Activated naive CD4-positive, alpha-beta T cell treated with anti-CD3 and anti-CD28 coated beads, Interleukin-2, amount 10 ng/mL, durations not matched to agents 7 days and 5 days (primary cell): ENCODE measurements around the gene SH2D2A.

Experiments
- CTCF ChIA-PET: fragments of 350-600 bp; sonication (Branson Sonifier 250); formaldehyde crosslinking; loops from one replicate; lab custom pipeline; 2021; ENCODE audit warnings: antibody characterized with exemption; lab: Charles Lee
- DNase-seq: peaks from one replicate; pipeline ENCODE4 v3.0.0-alpha.2; 2020
- H3K27ac Mint-ChIP-seq: one replicate; pipeline ENCODE4 v1.8.0; 2021; ENCODE audit warnings: mild to moderate bottlenecking, moderate library complexity, mixed read lengths
- H3K27me3 Mint-ChIP-seq: one replicate; pipeline ENCODE4 v1.8.0; 2021; ENCODE audit warnings: mild to moderate bottlenecking, mixed read lengths
- H3K36me3 Mint-ChIP-seq: one replicate; pipeline ENCODE4 v1.8.0; 2021; ENCODE audit warnings: mixed read lengths
- H3K4me1 Mint-ChIP-seq: one replicate; pipeline ENCODE4 v1.8.0; 2021; ENCODE audit warnings: mixed read lengths
- H3K4me3 Mint-ChIP-seq: one replicate; pipeline ENCODE4 v1.8.0; 2021; ENCODE audit warnings: mild to moderate bottlenecking, moderate library complexity, mixed read lengths
- H3K9me3 Mint-ChIP-seq: one replicate; pipeline ENCODE4 v1.8.0; 2021; ENCODE audit warnings: mixed read lengths

SH2D2A gene

DNA sequence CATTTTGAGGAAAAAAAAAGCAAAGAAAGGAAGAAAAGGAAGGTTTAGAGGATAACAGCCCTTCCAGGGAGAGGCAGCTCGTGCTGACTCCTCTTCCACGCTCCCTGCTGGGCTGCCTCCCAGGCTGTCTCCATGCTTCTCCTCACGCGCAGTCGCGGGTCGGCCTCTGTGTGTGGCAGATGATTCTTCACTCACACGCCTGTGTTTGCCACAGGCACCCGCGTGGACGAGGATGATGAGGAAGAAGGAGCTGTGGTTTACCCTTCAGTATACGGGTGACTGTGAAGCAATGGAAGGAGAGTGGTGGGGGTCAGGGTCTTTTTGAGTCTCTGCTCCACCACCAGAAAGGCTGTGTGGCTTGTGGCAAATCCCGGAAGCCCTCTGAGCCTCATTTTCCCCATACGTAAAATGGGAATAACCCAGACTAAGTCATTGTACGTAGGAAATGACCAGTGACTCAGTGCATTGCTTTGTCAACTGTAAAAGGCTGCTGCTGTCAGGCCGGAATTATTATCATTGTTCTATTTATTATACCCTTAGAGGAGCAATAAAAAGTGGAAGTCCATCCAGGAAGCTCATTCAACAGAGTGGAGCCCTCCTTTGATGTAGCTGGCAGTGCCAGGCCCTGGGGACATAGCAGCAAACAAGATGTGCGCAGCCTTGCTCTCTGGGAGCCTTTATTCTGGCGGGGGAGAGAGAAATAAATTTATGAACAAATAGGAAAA is 11.9 kb upstream of the SH2D2A start:
- H3K4me1 Mint-ChIP-seq = peaks cover under 1% of the 10 kb centered on the region
- CTCF ChIA-PET = interaction anchor here (1.0 to 1.7 kb wide), 2 partner anchors 10 to 27 kb away, joined by 4 to 11 read pairs; no protein-coding TSS in a partner anchor
- H3K27ac Mint-ChIP-seq = no peak overlapping the region
- H3K9me3 Mint-ChIP-seq = no peaks in the 10 kb centered on the region
- peaks cover 66% of the 10 kb centered on the region for H3K27me3 Mint-ChIP-seq
- H3K4me3 Mint-ChIP-seq = no peak overlapping the region
- no peak for DNase-seq
- no peaks in the 10 kb centered on the region for H3K36me3 Mint-ChIP-seq

DNA sequence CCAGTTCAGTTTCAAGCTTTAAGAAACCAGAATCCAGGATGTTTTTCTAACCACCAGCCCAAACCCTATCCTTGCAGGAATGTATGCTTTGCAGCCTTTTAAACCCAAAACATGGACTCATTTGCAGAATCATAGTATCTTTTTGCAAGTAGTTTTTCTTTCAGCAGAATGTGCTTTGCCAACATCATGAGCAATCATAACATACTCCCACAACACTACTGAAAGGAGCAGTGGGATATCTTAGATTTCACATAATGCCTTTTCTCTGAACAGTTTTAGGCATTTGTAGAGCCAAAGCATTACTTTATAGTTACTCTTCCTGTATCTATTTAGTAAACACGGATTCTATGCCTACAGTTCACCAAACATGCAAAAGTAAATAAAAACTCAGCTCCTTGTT is 10.0 kb upstream of the SH2D2A start:
- no peaks in the 10 kb centered on the region for H3K9me3 Mint-ChIP-seq
- no peak for DNase-seq
- peaks cover 8% of the 10 kb centered on the region for H3K4me1 Mint-ChIP-seq
- peaks cover 65% of the 10 kb centered on the region for H3K27me3 Mint-ChIP-seq
- H3K36me3 Mint-ChIP-seq = no peaks in the 10 kb centered on the region
- CTCF ChIA-PET = interaction anchor here (0.8 to 3.1 kb wide), 5 partner anchors 12 to 138 kb away, joined by 3 to 20 read pairs (median 3); partner anchors contain the start of gene NTRK1
- H3K27ac Mint-ChIP-seq = no peak overlapping the region
- H3K4me3 Mint-ChIP-seq = no peak overlapping the region

DNA sequence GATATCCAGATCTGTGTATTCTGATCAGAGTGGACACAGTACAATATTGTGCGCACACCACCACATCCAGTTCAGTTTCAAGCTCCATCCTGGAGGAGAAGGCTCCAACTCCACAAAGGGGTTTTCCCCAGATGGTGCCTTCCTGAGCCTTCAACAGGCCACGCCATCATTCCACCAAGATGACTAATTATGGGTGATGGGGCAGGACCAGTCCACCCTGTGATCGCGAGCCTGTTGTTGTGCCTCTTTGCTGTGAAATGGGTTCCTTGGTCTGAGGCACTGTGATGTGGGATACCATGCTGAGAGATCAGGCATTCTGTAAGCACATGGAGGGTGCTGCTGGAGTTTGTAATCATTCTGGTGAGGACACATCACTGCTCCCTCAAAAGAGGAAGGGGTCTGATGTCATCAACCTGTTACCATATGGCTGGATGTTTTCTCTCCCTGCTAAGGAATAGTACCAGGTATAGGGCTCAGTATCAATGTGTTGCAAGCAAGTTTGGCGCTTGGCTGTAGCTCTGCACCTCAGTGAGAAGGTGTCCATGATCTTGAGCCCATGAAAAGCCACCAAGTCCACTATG is 6.7 kb upstream of the SH2D2A start:
- Mint-ChIP-seq H3K4me3 (no peak overlapping the region), H3K4me1 (peaks cover 18% of the 10 kb centered on the region), H3K27me3 (peaks cover 51% of the 10 kb centered on the region), H3K9me3 (no peaks in the 10 kb centered on the region), H3K36me3 (peaks cover 3% of the 10 kb centered on the region), H3K27ac (no peak overlapping the region)
- CTCF ChIA-PET = interaction anchor here (1.0 to 3.8 kb wide), 3 partner anchors 9 to 25 kb away, joined by 3 to 20 read pairs (median 3); no protein-coding TSS in a partner anchor
- DNase-seq = no peak

DNA sequence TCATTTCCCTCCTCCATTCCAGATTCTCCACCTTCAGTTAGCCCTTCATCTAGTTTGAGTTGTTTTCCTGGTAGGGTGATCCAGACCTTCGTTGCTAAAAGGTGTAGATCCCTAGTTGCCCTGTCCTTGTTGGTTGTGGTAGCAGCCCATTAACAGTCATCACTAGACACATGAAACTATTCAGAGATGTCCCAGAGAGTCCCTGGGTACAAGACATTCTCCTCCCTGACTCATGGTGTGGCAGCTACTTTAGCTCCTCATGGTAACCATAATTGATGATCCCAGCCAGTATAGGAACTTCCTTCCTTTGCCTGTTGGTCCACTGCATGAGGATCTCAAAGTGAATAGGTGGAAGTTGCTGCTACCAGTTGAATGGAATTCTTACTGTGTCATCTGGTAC is 6.0 kb upstream of the SH2D2A start:
- Mint-ChIP-seq H3K4me3 (no peak overlapping the region), H3K27me3 (peaks cover 48% of the 10 kb centered on the region), H3K36me3 (peaks cover 3% of the 10 kb centered on the region), H3K9me3 (no peaks in the 10 kb centered on the region), H3K27ac (no peak overlapping the region), H3K4me1 (peaks cover 22% of the 10 kb centered on the region)
- CTCF ChIA-PET = interaction anchor here (1.0 to 3.8 kb wide), 4 partner anchors 14 to 37 kb away, joined by 3 to 20 read pairs (median 5); partner anchors contain the start of gene NTRK1
- DNase-seq = no peak

DNA sequence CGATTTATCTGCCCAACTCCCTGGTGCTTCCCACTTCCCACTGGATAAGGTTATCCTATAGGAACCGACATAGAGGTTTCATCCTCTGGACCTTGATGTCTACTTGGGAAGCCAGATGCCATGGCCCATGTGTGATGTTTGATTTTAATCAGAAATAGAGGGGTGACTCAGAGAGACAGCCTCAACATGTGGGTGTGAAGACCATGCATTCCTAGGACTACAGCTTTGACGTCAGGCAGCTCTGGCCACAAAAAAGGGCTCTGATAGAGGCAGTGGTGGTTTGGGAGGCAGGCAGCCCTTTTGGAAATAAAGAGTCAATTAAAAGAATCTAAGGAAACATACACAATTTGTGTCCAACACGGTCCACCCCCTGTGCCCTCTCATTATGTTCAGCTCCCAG is 5.2 kb upstream of the SH2D2A start:
- H3K27ac Mint-ChIP-seq = no peak overlapping the region

DNA sequence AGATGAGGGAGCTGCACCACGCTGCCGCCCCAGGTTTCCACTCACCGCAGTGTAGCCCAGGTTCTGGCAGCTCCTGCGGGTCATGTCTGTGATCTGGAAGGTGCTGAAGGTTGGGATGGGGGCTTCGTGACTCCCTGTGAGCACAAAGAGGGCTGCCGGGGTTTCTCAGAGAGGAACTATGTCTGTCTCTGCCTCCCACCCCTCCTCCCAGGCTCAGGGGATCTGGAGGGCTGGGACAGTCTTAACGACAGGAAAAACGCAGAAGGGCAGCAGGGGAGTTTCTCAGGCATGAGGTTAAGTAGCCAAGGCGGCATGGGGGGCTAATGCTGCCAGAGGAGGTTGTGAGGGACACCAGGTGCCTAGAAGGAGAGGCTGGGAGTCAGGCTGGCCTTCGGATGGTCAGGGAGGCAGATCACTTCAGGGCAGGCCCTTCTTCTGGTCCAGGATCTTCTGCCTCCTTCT is 656 bp downstream of the SH2D2A start:
- Mint-ChIP-seq H3K27ac (peak overlapping the region; percentile 100), H3K4me1 (peaks cover 73% of the 10 kb centered on the region), H3K27me3 (peaks cover 19% of the 10 kb centered on the region), H3K36me3 (peaks cover 49% of the 10 kb centered on the region), H3K4me3 (peak overlapping the region; percentile 93), H3K9me3 (no peaks in the 10 kb centered on the region)
- CTCF ChIA-PET = interaction anchor here (0.8 to 5.7 kb wide), 8 partner anchors 13 to 158 kb away, joined by 3 to 58 read pairs (median 4); partner anchors contain the start of gene NTRK1
- DNase-seq = peak; percentile 34

More for the DNA sequence above, 5.2 kb upstream of the SH2D2A start:
- no peak for DNase-seq
- Mint-ChIP-seq H3K27me3 (peaks cover 51% of the 10 kb centered on the region), H3K9me3 (no peaks in the 10 kb centered on the region), H3K4me3 (no peak overlapping the region), H3K36me3 (peaks cover 3% of the 10 kb centered on the region), H3K4me1 (peaks cover 29% of the 10 kb centered on the region)
- CTCF ChIA-PET = interaction anchor here (0.7 to 3.8 kb wide), 6 partner anchors 8 to 95 kb away, joined by 3 to 20 read pairs (median 3); partner anchors contain the start of gene NTRK1

DNA sequence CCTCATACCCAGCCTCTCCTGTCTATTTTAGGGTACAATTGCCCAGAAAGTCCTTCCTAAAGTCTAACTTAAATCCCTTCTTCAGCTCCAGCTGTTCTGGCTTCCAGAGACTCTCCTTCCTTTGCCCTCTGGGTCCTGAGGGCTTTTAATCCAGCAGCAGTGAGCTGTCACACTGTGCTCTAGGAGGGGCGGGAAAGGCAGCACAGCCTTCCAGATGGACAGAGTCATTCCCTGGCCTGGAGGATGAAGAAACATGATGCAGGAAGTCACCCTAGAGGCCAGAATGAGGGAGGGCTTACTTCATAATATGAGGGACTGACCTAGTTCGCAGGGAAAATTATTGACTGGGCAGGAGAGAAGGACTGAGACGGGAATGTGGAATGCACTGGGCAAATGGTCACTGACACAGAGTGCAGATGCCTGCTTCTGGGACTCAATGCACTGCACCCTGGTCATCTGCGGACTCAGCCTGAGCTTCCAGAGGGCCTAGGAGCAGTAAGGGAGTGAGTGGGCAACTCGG is 1.3 kb downstream of the SH2D2A start:
- Mint-ChIP-seq H3K27me3 (peaks cover 13% of the 10 kb centered on the region), H3K4me1 (peaks cover 73% of the 10 kb centered on the region), H3K4me3 (peak overlapping the region; percentile 93), H3K27ac (peak overlapping the region; percentile 100), H3K9me3 (no peaks in the 10 kb centered on the region), H3K36me3 (peaks cover 54% of the 10 kb centered on the region)
- CTCF ChIA-PET = interaction anchor here (1.3 to 5.7 kb wide), 6 partner anchors 14 to 89 kb away, joined by 3 to 58 read pairs (median 6); partner anchors contain the start of gene NTRK1
- DNase-seq = no peak

DNA sequence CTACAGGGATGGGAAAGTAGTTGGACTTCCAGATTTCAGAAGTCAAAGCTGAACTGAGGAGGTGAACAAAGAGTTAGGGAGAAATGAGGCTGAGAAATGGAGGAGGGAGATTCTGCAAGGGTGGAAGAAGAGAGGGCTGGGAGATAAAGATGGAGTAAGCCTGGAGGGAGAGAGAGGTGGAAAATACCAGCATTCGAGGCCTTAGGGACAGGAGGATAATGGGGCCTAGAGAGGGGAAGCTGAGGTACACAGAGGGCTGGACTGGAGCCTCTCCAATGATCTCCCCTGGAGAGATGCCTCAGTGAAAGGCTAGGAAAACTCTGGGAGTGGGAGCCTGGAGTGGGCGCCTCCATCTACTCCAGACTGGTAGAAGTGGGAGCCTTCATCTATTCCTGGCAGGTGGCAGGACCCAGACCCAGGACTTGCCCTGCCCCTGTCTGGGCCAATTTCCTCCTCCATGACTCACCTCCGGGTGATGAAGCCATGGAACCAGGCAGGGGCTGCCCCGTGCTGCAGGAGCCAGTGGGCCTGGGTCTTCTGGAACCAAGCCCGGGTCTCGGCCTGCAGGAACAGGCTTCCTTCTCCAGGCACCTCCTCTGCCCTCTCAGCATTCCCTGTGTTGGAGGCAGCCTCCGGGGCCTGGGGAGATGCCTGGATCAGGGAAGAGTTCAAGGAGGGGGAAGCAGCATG is 1.9 kb downstream of the SH2D2A start:
- H3K27me3 Mint-ChIP-seq = peaks cover 7% of the 10 kb centered on the region
- CTCF ChIA-PET = interaction anchor here (0.8 to 5.7 kb wide), 13 partner anchors 7 to 89 kb away, joined by 3 to 58 read pairs (median 5); partner anchors contain the start of gene NTRK1
- DNase-seq = no peak
- peak overlapping the region; percentile 100 for H3K27ac Mint-ChIP-seq
- peaks cover 56% of the 10 kb centered on the region for H3K36me3 Mint-ChIP-seq
- H3K4me1 Mint-ChIP-seq = peaks cover 78% of the 10 kb centered on the region
- peak overlapping the region; percentile 93 for H3K4me3 Mint-ChIP-seq
- no peaks in the 10 kb centered on the region for H3K9me3 Mint-ChIP-seq

DNA sequence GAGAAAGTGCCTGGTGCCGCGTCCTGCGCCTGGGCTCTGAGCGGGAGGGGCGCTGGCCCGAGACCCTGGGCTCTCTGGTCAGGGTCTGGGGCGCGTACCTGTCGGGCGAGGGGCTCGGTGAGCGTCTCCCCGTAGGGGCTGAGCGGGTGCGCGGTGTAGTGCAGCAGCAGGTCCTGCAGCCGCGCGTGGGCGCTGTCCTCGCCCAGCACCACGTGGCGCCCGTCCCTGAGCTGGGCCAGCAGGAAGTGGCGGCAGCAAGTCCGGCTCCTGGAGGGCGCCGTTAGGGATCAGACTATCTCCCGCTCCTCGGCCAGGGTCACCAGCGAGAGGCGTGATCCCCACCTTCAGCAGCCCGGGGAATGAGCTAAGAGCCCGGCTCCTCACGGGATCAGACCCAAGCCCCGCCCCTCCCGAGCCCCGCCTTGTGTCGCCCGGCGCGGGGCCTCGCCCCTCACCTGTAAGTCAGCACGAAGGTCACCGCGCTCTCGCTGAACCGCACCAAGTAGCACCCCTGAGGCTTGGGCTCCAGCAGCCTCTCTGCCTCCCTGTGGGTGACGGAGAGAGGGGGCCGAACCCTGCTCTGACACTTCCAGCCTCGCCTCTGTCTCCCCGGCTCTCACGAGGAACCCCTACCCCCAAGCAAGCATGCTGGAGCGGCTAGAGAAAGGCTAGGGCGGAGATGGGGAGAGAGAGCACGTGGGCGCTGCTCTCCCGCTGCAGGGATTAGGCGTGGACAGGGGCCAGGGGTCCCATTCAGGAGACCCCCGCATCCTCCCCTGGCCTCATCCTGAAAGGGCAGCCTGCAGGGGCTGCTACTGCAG is 2.7 kb downstream of the SH2D2A start:
- Mint-ChIP-seq H3K36me3 (peaks cover 55% of the 10 kb centered on the region), H3K27me3 (peaks cover 5% of the 10 kb centered on the region), H3K4me3 (peak overlapping the region; percentile 93), H3K9me3 (no peaks in the 10 kb centered on the region), H3K4me1 (peaks cover 84% of the 10 kb centered on the region), H3K27ac (peak overlapping the region; percentile 100)
- peak; percentile 84 for DNase-seq
- CTCF ChIA-PET = interaction anchor here (0.7 to 5.7 kb wide), 14 partner anchors 8 to 88 kb away, joined by 3 to 58 read pairs (median 4); partner anchors contain the start of gene NTRK1

DNA sequence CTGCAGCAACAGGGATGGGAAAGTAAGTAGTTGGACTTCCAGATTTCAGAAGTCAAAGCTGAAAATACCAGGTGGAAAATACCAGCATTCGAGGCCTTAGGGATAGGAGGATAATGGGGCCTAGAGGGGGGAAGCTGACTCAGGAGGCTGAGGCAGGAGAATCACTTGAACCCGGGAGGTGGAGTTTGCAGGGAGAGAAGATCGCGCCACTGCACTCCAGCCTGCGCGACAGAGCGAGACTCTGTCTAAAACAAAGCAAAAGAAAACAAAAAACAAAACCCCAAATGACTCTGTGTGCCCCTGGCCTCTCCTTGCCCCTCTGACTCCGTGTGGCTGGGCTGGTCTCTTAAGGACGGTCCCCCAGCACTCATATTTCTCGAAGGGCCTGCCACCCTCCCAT is 3.4 kb downstream of the SH2D2A start:
- H3K9me3 Mint-ChIP-seq = no peaks in the 10 kb centered on the region
- H3K4me1 Mint-ChIP-seq = peaks cover 88% of the 10 kb centered on the region
- peaks cover 59% of the 10 kb centered on the region for H3K36me3 Mint-ChIP-seq
- DNase-seq = no peak
- H3K4me3 Mint-ChIP-seq = peak overlapping the region; percentile 93
- peak overlapping the region; percentile 100 for H3K27ac Mint-ChIP-seq
- peaks cover 5% of the 10 kb centered on the region for H3K27me3 Mint-ChIP-seq
- CTCF ChIA-PET = interaction anchor here (0.8 to 5.7 kb wide), 13 partner anchors 14 to 87 kb away, joined by 3 to 58 read pairs (median 4); partner anchors contain the start of gene NTRK1

DNA sequence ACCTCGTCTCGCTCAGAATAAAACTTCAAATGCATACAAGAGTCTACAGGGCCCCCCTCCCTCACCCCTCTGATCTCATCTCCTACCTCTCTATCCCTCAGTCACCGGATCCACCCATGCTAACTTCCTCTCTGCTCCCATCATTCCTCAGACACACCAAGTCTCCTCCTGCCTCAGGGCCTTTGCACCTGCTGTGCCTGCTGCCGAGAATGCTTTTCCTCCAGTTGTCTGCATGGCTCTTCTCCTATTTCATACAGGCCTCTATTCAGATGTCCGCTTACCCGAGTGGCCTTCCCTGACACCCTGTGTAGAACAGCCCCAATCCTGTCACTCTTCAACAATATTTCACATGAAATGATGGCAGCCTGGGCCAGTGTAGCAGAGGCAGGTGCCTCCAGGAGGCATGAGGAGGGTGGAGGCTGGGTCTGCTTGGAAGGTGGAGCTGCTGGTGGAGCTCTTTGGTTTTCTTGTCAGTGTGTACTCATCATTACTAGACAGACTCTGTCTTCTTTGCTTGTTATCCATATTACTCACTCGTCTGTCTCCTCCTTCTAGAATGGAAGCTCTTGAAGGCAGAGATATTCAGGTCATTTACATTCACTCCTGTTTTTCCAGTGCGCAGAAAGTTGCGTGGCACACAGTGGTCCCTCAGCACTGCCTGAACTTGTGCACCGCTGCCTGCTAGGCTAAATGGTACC is 4.2 kb downstream of the SH2D2A start:
- CTCF ChIA-PET = interaction anchor here (0.7 to 5.7 kb wide), 8 partner anchors 16 to 86 kb away, joined by 3 to 58 read pairs (median 4); partner anchors contain the start of gene NTRK1
- Mint-ChIP-seq H3K9me3 (no peaks in the 10 kb centered on the region), H3K27ac (peak overlapping the region; percentile 100), H3K36me3 (peaks cover 67% of the 10 kb centered on the region), H3K4me1 (peaks cover 92% of the 10 kb centered on the region), H3K4me3 (peak overlapping the region; percentile 93), H3K27me3 (peaks cover 5% of the 10 kb centered on the region)
- DNase-seq = no peak

DNA sequence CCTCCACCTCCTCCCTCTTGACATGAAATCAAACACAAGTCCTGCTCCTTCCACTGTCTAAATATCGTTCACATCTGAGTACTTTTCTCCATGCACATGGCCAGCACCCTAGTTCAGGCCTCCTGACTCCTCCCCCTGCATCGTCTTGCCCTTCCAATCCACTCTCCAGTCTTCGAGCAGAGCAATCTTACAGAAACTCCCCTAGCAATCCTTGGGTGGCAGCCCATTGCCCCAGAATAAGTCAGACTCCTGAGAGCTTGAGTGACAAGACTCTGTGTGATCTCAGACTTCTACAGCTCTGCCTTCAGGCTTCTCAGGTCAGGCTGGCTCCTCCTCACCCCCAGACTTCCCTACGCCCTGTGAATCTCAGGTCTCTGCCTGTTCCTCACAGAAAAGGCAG is 5.5 kb downstream of the SH2D2A start:
- Mint-ChIP-seq H3K9me3 (no peaks in the 10 kb centered on the region), H3K27me3 (no peaks in the 10 kb centered on the region), H3K4me3 (no peak overlapping the region), H3K27ac (peak overlapping the region; percentile 1), H3K36me3 (peaks cover 71% of the 10 kb centered on the region), H3K4me1 (peaks cover 88% of the 10 kb centered on the region)
- CTCF ChIA-PET = interaction anchor here (5.7 to 6.7 kb wide), 2 partner anchors 14 to 50 kb away, joined by 36 to 58 read pairs; partner anchors contain the start of gene NTRK1
- no peak for DNase-seq
